GM21825 (cell line): ENCODE results near the gene UQCRC2.
"Not testable (repeated sequence)": the region's sequence is repeated elsewhere in the genome, so short reads cannot be mapped to it uniquely, and the experiment has no call there.

Source experiments
- ATAC-seq: cut with Tn5 transposase; IDR thresholded peaks from one replicate; pipeline ENCODE4 v1.9.1; 2021; ENCODE audit warnings: mild to moderate bottlenecking, moderate library complexity; ENCODE audit not compliant: unreplicated experiment

Gene UQCRC2

GRCh38 chr16:22008215-22009059, 55.3 kb downstream of the UQCRC2 start:
- ATAC-seq = no peak

GRCh38 chr16:22010902-22011301, 57.7 kb downstream of the UQCRC2 start:
- ATAC-seq = no peak

DNA sequence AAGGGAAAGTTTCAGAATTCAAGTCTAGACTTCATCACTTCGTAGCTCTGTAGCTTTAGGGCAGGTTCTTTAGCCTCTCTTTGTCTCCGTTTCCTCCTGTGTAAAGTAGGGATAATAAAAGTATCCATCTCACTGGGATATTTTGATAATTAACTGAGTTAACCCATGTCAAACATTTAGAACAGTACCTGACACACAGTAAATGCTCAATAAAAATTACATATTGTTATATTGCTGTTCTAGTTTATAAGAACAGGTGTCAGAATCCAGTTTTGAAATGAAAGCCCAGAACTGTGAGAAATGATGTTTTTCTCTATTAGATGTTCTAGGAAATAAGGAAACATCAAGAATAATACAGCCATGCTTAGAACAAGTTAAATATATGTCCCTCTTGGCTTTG, 59.1 kb downstream of the UQCRC2 start:
- no peak for ATAC-seq

GRCh38 chr16:22013486-22013885, 60.3 kb downstream of the UQCRC2 start:
- no peak for ATAC-seq

DNA sequence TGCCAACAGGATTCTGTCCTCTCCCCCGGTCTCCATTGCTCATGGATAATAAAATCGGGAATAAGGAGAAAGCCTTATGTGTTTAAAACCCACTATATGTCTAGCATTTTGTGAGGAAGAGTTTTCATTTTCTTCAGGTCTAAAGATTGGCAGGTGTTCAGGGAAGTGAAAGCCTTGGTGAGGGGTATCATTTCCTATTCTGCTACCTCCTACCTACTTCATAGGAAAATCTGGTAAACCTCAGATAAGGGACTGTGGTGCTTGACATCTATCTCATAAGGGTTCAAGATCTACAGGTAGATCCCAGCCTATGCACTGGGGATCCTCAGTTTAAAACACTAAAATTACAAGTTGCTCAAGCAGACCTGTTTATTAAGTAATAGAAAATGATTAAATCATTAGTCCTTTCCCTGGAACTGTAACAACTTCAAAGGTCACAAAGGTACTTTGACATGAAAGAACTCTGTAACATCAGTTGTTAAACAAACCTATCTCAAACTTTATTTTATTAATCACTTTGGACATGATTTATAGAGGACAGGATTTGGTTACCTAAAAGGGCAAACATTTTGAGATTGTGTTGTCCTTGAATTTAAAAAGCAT, 61.2 kb downstream of the UQCRC2 start:
- ATAC-seq = no peak

GRCh38 chr16:22016927-22017326, 63.8 kb downstream of the UQCRC2 start:
- no peak for ATAC-seq

DNA sequence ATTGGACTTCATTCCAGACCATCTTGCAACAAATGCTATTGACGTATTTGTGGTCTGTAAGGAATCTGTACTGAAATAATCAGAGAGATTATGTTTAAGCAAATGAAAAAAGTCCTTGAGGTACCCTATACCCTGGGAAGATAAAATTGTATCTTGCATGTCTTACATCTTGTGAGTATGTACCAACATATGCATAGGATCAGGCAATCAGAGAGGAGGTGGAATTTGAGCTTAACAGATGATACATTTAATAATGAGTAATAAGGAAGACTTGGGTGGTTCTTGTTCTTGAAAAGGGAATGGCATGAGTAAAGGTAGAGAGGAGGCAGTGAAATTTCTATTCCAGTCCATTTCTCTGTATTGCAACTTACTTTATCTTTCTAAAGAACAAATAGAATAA, 65.4 kb downstream of the UQCRC2 start:
- ATAC-seq = no peak

GRCh38 chr16:22022151-22022550, 69.0 kb downstream of the UQCRC2 start:
- ATAC-seq = no peak

GRCh38 chr16:22023505-22023904, 70.3 kb downstream of the UQCRC2 start:
- ATAC-seq = no peak

- ATAC-seq = not testable (repeated sequence)
These were observed 71.6 kb downstream of the UQCRC2 start for GRCh38 chr16:22024785-22025184.

DNA sequence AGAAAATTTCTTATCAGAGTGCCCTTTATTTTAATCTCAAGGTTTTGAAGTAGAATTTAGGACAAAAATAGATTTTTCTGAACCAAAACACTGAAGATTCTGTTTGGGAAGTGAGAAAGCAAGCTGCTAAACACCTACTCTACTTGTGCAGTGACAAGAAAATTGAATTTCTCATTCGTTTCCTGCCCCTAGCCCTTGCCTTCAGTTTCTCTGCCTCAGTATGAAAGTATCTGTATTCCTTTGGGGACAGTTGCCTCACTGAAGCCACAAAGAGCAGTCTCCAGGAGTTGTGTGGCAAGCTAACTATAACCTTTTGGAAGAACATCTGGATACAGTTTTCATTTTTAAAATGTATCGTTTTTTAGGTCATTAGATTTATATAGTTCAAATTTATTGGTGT, 74.5 kb downstream of the UQCRC2 start:
- ATAC-seq = no peak

- ATAC-seq = no peak
These were observed 76.5 kb downstream of the UQCRC2 start for GRCh38 chr16:22029632-22030031.

- ATAC-seq = no peak
These were observed 77.1 kb downstream of the UQCRC2 start for GRCh38 chr16:22030087-22030812.

DNA sequence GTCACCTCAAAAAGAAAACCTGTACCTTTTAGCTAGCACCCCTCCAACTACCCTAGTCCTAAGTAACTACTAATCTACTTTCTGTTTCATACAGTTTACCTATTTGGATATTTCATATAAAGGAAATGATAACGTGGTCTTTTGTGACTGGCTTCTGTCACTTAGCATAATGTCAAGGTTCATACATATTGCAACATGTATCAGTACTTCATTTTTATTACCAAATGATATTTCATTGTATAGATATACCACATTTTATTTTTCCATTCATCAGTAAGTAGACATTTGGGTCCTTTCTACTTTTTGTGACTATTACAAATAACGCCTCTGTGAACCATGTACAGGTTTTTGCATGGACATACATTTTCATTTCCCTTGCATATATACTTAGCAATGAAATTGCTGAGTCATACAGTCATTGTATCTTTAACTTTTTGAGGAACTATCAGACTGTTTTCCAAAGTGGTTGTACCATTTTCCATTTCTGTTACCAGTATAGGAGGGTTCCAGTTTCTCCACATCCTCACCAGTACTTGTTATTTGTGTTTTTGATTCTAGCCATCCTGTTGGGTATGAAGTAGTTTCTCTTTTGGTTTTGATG, 78.4 kb downstream of the UQCRC2 start:
- ATAC-seq = no peak
